Caco-2 (cell line): ENCODE results near the gene ERBB4. TPM values are rescaled to one million over a fixed set of nuclear protein-coding genes. Genes with fewer than 3 reads are reported as not detected.

Experiments
- BruUV-seq: library from RNA; stranded (reverse); fragments of 400-500 nt; replicated peaks from 2 replicates; lab custom pipeline; 2021; lab: Mats Ljungman, UMichigan
- CTCF ChIA-PET: fragments of 300-600 bp; sonication (Branson Sonifier 250); formaldehyde crosslinking; loops from one replicate; lab custom pipeline; 2022; ENCODE audit warnings: antibody characterized with exemption; lab: Charles Lee
- POLR2A ChIA-PET: fragments of 300-600 bp; sonication (Branson Sonifier 250); formaldehyde crosslinking; loops from one replicate; lab custom pipeline; 2022; ENCODE audit warnings: antibody characterized with exemption; lab: Charles Lee
- DNase-seq, 2 experiments: peaks; one replicate each; pipeline versions ENCODE4 v3.0.0 to v3.0.0-alpha.2; 2020 to 2022
- H3K27me3 ChIP-seq: replicated peaks from 2 replicates; pipeline ENCODE4 v1.6.0; 2011; ENCODE audit warnings: low read length; ENCODE audit not compliant: control insufficient read depth, insufficient read depth
- H3K36me3 ChIP-seq: 2 replicates; pipeline ENCODE4 v1.5.1; 2011; ENCODE audit warnings: low read length; ENCODE audit not compliant: control insufficient read depth, insufficient read depth
- H3K4me1 ChIP-seq: fragments of 250-450 bp; sonication (Bioruptor Pico); 2 replicates; pipeline ENCODE4 v1.5.1; 2020; ENCODE audit warnings: mild to moderate bottlenecking
- H3K4me3 ChIP-seq: 2 replicates; pipeline ENCODE4 v1.5.1; 2011; ENCODE audit warnings: low read depth, mild to moderate bottlenecking, control low read depth, low read length
- H3K9me3 ChIP-seq: fragments of 250-450 bp; sonication (Bioruptor Pico); 2 replicates; pipeline ENCODE4 v1.5.1; 2020; ENCODE audit warnings: mild to moderate bottlenecking, moderate library complexity
- H3K27ac Mint-ChIP-seq: one replicate; pipeline ENCODE4 v1.8.0; 2022; ENCODE audit warnings: mixed read lengths; ENCODE audit not compliant: unreplicated experiment
- H3K27me3 Mint-ChIP-seq: one replicate; pipeline ENCODE4 v1.8.0; 2022; ENCODE audit warnings: mixed read lengths; ENCODE audit not compliant: insufficient read depth, unreplicated experiment
- H3K36me3 Mint-ChIP-seq: one replicate; pipeline ENCODE4 v1.8.0; 2022; ENCODE audit warnings: mild to moderate bottlenecking, mixed read lengths; ENCODE audit not compliant: insufficient read depth, unreplicated experiment
- H3K4me1 Mint-ChIP-seq: one replicate; pipeline ENCODE4 v1.8.0; 2022; ENCODE audit warnings: low read depth, mixed read lengths; ENCODE audit not compliant: unreplicated experiment
- H3K4me3 Mint-ChIP-seq: one replicate; pipeline ENCODE4 v1.8.0; 2022; ENCODE audit warnings: mild to moderate bottlenecking, moderate library complexity, mixed read lengths; ENCODE audit not compliant: unreplicated experiment
- H3K9me3 Mint-ChIP-seq: one replicate; pipeline ENCODE4 v1.8.0; 2022; ENCODE audit warnings: mixed read lengths; ENCODE audit not compliant: unreplicated experiment
- intact Hi-C: fragments of 100-400 bp; cut with micrococcal nuclease; formaldehyde crosslinking; loops from one replicate; pipeline ENCODE4 v1.10.0; 2022; ENCODE audit not compliant: unreplicated experiment
- total RNA-seq: library from RNA; stranded (reverse); gene quantifications from 2 replicates; pipeline ENCODE4 v1.2.3, GENCODE V29; 2022
- TF ChIP-seq, protein P1 (sequence below), 2 experiments: fragments of 200-600 bp in 1 of 2; IDR thresholded peaks; 1 replicate in 1 of 2; 2 replicates in 1 of 2; pipeline versions ENCODE4 v1.5.1 to v1.8.0; 2011 to 2022; ENCODE audit warnings: antibody characterized with exemption in 1 of 2, control low read depth in 1 of 2, inconsistent platforms in 1 of 2, low read depth in 1 of 2, low read length in 1 of 2, mild to moderate bottlenecking in 1 of 2, moderate library complexity in 1 of 2; ENCODE audit not compliant: insufficient read depth in 1 of 2, severe bottlenecking in 1 of 2, unreplicated experiment in 1 of 2

ERBB4 gene
- total RNA-seq, 1 experiment from 2014 or later: not detected

DNA sequence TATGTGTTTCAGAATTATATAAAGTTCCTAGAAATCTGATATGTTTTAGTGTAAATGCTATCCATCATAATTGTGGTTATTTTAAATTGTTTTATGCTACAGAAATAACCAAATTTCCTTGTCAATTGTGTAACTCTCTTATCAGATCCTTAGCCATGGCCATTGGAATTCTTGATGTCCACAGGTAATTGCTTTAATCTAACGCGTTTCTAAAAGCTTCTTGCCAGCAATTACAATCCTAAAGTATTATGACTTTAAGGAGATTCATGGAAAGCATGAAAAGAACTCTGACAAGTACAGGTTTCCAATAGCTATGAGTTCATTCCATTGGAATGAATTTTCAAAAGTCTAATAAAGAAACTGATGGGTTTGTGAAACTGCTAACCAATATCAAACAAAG is 472.1 kb downstream of the ERBB4 start:
- H3K27me3 Mint-ChIP-seq: peaks cover 2% of the 10 kb centered on the region
- H3K4me3 Mint-ChIP-seq: no peak overlapping the region
- H3K36me3 ChIP-seq: no peaks in the 10 kb centered on the region
- H3K36me3 Mint-ChIP-seq: no peaks in the 10 kb centered on the region
- H3K4me1 Mint-ChIP-seq: no peaks in the 10 kb centered on the region
- no TSS peak for BruUV-seq
- TF ChIP-seq, protein P1, sequence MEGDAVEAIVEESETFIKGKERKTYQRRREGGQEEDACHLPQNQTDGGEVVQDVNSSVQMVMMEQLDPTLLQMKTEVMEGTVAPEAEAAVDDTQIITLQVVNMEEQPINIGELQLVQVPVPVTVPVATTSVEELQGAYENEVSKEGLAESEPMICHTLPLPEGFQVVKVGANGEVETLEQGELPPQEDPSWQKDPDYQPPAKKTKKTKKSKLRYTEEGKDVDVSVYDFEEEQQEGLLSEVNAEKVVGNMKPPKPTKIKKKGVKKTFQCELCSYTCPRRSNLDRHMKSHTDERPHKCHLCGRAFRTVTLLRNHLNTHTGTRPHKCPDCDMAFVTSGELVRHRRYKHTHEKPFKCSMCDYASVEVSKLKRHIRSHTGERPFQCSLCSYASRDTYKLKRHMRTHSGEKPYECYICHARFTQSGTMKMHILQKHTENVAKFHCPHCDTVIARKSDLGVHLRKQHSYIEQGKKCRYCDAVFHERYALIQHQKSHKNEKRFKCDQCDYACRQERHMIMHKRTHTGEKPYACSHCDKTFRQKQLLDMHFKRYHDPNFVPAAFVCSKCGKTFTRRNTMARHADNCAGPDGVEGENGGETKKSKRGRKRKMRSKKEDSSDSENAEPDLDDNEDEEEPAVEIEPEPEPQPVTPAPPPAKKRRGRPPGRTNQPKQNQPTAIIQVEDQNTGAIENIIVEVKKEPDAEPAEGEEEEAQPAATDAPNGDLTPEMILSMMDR (IDR thresholded peaks at IDR 0.05; ENCODE audit: insufficient read depth in 1 of 2, low read depth in 1 of 2, low read length in 1 of 2, severe bottlenecking in 1 of 2, unreplicated experiment in 1 of 2): no peak
- no peak overlapping the region for H3K4me3 ChIP-seq
- intact Hi-C loops: no loop called here
- no peaks in the 10 kb centered on the region for H3K9me3 ChIP-seq
- no peak overlapping the region for H3K27ac Mint-ChIP-seq
- DNase-seq: no peak
- CTCF ChIA-PET: no interaction called here
- H3K9me3 Mint-ChIP-seq: no peaks in the 10 kb centered on the region
- POLR2A ChIA-PET: no interaction called here
- no peaks in the 10 kb centered on the region for H3K27me3 ChIP-seq
- no peaks in the 10 kb centered on the region for H3K4me1 ChIP-seq

DNA sequence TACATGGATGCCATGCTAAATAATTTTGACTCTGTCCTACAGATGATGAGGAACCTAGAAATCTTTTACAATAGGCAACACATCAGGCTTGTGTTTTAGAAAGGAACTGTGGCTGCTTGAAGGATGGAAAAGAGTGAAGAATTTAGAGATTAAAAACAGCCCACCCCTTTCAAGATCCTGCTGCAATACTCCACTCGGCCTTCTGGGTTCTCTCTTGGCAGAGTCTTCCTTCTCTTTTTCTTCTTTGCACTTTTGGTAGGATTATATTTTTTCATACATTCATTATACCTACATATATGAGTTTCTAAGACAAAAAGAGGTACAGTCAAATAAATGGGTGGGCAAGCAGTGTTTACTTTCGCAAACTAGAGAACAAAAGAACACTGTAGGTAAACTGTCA is 474.3 kb downstream of the ERBB4 start:
- Histone ChIP-seq H3K27me3 (no peaks in the 10 kb centered on the region), H3K9me3 (no peaks in the 10 kb centered on the region), H3K36me3 (no peaks in the 10 kb centered on the region), H3K4me3 (no peak overlapping the region), H3K4me1 (no peaks in the 10 kb centered on the region)
- Mint-ChIP-seq H3K27me3 (peaks cover 2% of the 10 kb centered on the region), H3K4me1 (no peaks in the 10 kb centered on the region), H3K9me3 (no peaks in the 10 kb centered on the region), H3K36me3 (no peaks in the 10 kb centered on the region), H3K4me3 (no peak overlapping the region), H3K27ac (no peak overlapping the region)
- ChIA-PET POLR2A (no interaction called here), CTCF (no interaction called here)
- no peak for DNase-seq
- no TSS peak for BruUV-seq
- TF ChIP-seq, protein P1 (IDR thresholded peaks at IDR 0.05; ENCODE audit: insufficient read depth in 1 of 2, low read depth in 1 of 2, low read length in 1 of 2, severe bottlenecking in 1 of 2, unreplicated experiment in 1 of 2): no peak
- intact Hi-C loops: no loop called here

DNA sequence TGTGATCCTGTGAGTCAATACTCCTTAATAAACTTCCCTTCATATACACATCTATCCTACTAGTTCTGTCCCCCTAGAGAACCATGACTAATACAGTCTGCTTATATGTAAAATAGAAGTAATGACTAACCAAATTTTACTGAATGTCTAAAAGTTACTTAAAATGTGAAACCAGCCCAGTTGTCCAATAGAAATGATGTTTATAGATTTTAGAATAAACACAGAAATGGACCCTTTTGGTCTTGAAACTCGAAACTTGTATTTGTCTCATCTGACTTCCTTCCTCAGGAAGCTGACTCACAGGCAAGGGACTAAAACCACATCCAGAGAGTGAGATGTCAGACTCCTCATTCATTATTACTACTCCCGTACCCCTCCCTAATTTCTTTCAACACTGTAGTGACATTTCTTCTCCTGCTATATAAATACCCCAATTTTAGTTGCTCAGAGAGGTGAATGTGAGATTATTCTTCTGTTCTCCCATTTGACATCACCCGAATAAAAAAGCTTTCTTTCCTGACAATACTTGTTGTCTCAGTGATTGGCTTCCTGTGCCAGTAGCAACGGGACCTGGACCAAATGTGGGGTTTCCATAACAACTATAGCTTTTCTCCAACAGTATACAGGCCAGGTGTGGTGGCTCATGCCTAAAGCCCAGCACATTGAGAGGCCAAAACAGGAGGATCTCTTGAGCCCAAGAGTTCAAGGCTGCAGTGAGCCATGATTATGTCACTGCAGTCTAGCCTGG is 486.0 kb downstream of the ERBB4 start:
- ChIA-PET POLR2A (no interaction called here), CTCF (no interaction called here)
- H3K4me3 ChIP-seq: no peak overlapping the region
- Mint-ChIP-seq H3K36me3 (no peaks in the 10 kb centered on the region), H3K9me3 (peaks cover 45% of the 10 kb centered on the region), H3K4me1 (no peaks in the 10 kb centered on the region), H3K4me3 (no peak overlapping the region), H3K27ac (no peak overlapping the region), H3K27me3 (peaks cover 3% of the 10 kb centered on the region)
- TF ChIP-seq, protein P1 (IDR thresholded peaks at IDR 0.05; ENCODE audit: insufficient read depth in 1 of 2, low read depth in 1 of 2, low read length in 1 of 2, severe bottlenecking in 1 of 2, unreplicated experiment in 1 of 2): no peak
- intact Hi-C loops: no loop called here
- no peak for DNase-seq
- no peaks in the 10 kb centered on the region for H3K27me3 ChIP-seq
- no peaks in the 10 kb centered on the region for H3K4me1 ChIP-seq
- H3K9me3 ChIP-seq: 0 out of 2 replicates have a peak, but pooled peaks cover 4% of the 10 kb centered on the region
- no peaks in the 10 kb centered on the region for H3K36me3 ChIP-seq
- BruUV-seq: no TSS peak
